Left lung (tissue), 10 donors: ENCODE measurements around the gene CLEC2L. TPM values are rescaled to one million over a fixed set of nuclear protein-coding genes. Genes with fewer than 3 reads are reported as not detected.

Experiments used
- ATAC-seq: fragments of 200-7000 bp; cut with Tn5 transposase; one replicate; pipeline ENCODE4 v1.9.1; 2020; ENCODE audit warnings: moderate library complexity
- DNase-seq, 4 donors: peaks; one replicate each; pipeline ENCODE4 v3.0.0-alpha.2; 2013 to 2020
- H3K27ac ChIP-seq, 2 donors: fragments of 200-600 bp; sonication (generic) in 1 of 2; one replicate each; pipeline versions ENCODE4 v1.5.0 to v1.8.0; 2020 to 2021
- H3K27me3 ChIP-seq, 2 donors: fragments of 200-600 bp; sonication (generic) in 1 of 2; one replicate each; pipeline versions ENCODE4 v1.5.0 to v1.8.0; 2020 to 2021
- H3K36me3 ChIP-seq, 2 donors: fragments of 200-600 bp; sonication (generic) in 1 of 2; one replicate each; pipeline versions ENCODE4 v1.5.0 to v1.8.0; 2020 to 2021
- H3K4me1 ChIP-seq, 2 donors: fragments of 200-600 bp; one replicate each; pipeline ENCODE4 v1.8.0; 2021
- H3K4me3 ChIP-seq, 2 donors: fragments of 200-600 bp; sonication (generic) in 1 of 2; one replicate each; pipeline versions ENCODE4 v1.5.0 to v1.8.0; 2020 to 2021; ENCODE audit warnings: mild to moderate bottlenecking in 1 of 2
- H3K9me3 ChIP-seq, 2 donors: fragments of 200-600 bp; sonication (generic) in 1 of 2; one replicate each; pipeline versions ENCODE4 v1.5.0 to v1.8.0; 2020 to 2021
- intact Hi-C, 2 donors: fragments of 100-400 bp; cut with DNase I; formaldehyde crosslinking; loops; one replicate each; pipeline versions ENCODE4 v1.11.2 to v1.14.2; 2022
- polyA plus RNA-seq, 6 donors: library from polyadenylated mRNA; unstranded; fragments of 120-200 nt; gene quantifications; one replicate each; pipeline ENCODE4 v1.2.1, GENCODE V29; 2013; ENCODE audit not compliant: insufficient read length in 6 of 6
- total RNA-seq, 2 donors: library from RNA; stranded (reverse); fragmentation: NEBNext Ultra II Directional; extraction: Animal tissue kit (Norgen Biotek cat#: 25700); gene quantifications; one replicate each; pipeline ENCODE4 v1.2.1, GENCODE V29; 2021
- TF ChIP-seq, protein P1 (sequence below), 2 donors: fragments of 200-600 bp; sonication (generic) in 1 of 2; IDR thresholded peaks; one replicate each; pipeline versions ENCODE4 v1.5.0 to v1.8.0; 2021; ENCODE audit warnings: antibody characterized with exemption in 2 of 2
- donor health status: DM: no; HTN: yes; CAD: no.
- donor health status: DM: no; HTN: no; CAD: no.

Gene CLEC2L
- total and polyA plus RNA-seq, 8 donors, result 0.20 to 0.45 (median 0.35) TPM; not detected in 1

DNA sequence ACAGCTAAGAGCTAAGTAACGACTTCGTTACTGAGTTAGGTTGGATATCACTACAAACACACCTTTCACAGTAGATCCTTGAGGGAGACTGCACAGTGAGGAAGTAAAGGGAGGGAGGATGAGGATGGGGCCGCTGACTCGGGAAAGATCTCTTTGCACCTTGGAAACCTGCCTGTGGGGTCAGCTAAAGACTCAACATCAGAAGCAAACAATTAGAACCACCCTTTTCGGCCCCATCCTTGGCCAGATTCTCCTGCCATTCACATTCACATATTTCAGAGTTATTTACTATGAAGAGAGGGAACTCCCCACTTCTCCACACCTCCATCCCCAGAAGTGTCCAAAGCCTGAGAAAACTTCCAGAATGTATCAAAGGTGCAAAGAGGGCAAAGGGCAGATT is 47.1 kb downstream of the CLEC2L start:
- Histone ChIP-seq H3K9me3 (no peaks in the 10 kb centered on the region), H3K36me3 (peaks cover 0 to 94% of the 10 kb centered on the region in 2 donors), H3K27ac (no peak overlapping the region), H3K4me1 (peaks cover 0 to 6% of the 10 kb centered on the region in 2 donors), H3K27me3 (no peaks in the 10 kb centered on the region), H3K4me3 (no peak overlapping the region)
- TF ChIP-seq, protein P1, sequence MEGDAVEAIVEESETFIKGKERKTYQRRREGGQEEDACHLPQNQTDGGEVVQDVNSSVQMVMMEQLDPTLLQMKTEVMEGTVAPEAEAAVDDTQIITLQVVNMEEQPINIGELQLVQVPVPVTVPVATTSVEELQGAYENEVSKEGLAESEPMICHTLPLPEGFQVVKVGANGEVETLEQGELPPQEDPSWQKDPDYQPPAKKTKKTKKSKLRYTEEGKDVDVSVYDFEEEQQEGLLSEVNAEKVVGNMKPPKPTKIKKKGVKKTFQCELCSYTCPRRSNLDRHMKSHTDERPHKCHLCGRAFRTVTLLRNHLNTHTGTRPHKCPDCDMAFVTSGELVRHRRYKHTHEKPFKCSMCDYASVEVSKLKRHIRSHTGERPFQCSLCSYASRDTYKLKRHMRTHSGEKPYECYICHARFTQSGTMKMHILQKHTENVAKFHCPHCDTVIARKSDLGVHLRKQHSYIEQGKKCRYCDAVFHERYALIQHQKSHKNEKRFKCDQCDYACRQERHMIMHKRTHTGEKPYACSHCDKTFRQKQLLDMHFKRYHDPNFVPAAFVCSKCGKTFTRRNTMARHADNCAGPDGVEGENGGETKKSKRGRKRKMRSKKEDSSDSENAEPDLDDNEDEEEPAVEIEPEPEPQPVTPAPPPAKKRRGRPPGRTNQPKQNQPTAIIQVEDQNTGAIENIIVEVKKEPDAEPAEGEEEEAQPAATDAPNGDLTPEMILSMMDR (IDR thresholded peaks at IDR 0.05), result no peak
- no peak for DNase-seq
- no peak for ATAC-seq
- intact Hi-C loops, result no loop called here

DNA sequence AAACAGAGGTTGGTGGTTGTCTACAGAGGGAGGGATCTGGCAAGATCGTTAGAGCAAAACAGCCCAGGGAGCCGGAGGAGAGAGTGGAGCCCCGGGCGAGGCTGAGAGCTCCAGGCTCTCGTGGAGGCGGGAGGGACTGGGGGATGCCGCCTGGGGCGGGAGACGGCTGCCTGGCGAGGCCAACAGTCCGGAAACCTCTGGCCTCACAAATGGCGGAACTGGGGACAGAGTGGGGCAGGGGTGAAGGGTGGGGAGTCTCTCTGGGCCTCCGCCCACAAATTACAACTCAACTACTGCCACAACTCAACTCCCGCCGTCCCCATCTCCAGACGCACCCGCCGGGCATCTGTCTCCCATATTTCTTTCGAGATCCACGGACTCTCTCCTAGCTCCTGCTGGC is 47.7 kb downstream of the CLEC2L start:
- ATAC-seq (no peak), DNase-seq (no peak)
- Histone ChIP-seq H3K4me1 (no peaks in the 10 kb centered on the region), H3K27ac (no peak overlapping the region), H3K4me3 (no peak overlapping the region), H3K9me3 (no peaks in the 10 kb centered on the region), H3K36me3 (peaks cover 0 to 96% of the 10 kb centered on the region in 2 donors), H3K27me3 (no peaks in the 10 kb centered on the region)
- intact Hi-C loops, result no loop called here
- TF ChIP-seq, protein P1 (IDR thresholded peaks at IDR 0.05), result no peak

DNA sequence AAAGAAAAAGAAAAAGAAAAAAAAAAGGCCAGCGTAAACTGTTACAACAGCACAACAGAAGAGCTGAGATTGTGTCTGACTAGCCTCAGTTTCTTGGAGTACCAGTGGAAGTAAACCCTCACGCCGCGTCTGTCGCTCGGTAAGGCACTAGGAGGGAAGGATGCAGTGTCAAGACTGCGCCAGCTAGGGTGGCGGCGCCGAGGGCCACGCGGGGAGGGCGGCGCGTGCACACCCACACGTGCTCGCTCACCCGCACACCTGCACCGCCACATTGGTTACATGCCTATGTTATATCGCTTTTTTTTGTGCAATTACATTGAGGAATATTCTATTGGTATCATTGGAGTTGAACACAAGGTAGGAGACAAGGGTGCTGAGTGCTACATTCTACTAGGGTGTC is 48.2 kb downstream of the CLEC2L start:
- TF ChIP-seq, protein P1 (IDR thresholded peaks at IDR 0.05), result no peak
- DNase-seq (no peak), ATAC-seq (no peak)
- intact Hi-C loops, result no loop called here
- Histone ChIP-seq H3K4me3 (no peak overlapping the region), H3K36me3 (peaks cover 0 to 96% of the 10 kb centered on the region in 2 donors), H3K27ac (no peak overlapping the region), H3K4me1 (no peaks in the 10 kb centered on the region), H3K27me3 (no peaks in the 10 kb centered on the region), H3K9me3 (no peaks in the 10 kb centered on the region)

DNA sequence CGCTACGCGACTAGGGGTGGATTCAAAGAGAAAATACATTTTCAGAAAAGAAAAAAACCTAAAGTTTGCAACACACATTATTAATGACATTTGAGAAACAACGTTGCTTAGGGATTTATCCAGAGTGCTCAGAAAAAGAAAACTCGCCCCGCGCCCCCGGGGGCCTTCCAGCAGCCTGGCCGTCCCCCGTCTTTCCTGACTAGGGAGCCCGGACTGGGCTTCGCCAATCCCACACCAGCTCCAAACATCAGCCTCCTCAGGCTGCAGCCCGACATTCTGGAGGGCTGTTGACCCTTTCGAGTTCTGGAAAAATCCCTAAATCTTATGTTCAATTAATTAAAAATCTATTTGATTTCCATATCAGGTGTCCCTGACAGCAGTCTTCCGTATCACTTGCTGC is 48.6 kb downstream of the CLEC2L start:
- intact Hi-C loops, result no loop called here
- DNase-seq, result no peak
- TF ChIP-seq, protein P1 (IDR thresholded peaks at IDR 0.05), result no peak
- no peaks in the 10 kb centered on the region for H3K27me3 ChIP-seq
- no peak overlapping the region for H3K27ac ChIP-seq
- peaks cover 0 to 96% of the 10 kb centered on the region in 2 donors for H3K36me3 ChIP-seq
- H3K9me3 ChIP-seq, result no peaks in the 10 kb centered on the region
- no peaks in the 10 kb centered on the region for H3K4me1 ChIP-seq
- no peak overlapping the region for H3K4me3 ChIP-seq
- ATAC-seq, result no peak

DNA sequence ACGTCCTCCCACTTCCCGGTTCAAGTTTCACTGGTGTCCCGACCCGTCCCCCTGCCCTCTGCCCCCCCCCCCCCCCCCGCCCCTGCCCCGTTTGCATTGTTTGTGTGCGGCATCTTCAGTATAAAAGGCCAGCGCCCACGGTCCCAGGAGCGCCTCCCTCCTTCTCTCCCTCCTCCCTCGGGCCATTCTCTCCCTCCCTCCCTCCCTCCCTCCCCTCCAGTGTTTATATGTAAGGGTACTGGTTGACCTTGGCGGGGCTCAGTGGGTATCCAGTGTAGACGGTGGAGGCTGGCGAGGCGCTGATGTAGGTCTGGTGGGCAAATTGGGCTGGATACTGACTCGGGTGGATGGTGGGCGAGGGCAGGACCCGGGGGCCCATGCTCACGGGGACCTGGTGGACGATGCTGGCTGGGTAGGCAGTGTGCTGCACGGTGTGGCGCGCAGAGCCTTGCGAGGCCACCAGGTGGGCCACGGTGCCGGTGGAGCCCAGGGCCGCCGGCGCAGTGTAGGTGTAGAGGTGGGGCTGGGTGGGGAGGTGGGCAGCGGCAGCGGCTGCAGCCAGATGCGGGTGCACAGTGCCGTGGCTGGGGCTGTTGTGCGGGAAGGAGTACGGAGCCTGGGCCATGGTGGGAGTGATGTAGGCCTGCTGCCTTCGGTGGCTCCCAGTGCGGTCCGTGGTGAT is 49.4 kb downstream of the CLEC2L start:
- H3K4me1 ChIP-seq, result no peaks in the 10 kb centered on the region
- ATAC-seq (no peak), DNase-seq (no peak)
- peaks cover 0 to 99% of the 10 kb centered on the region in 2 donors for H3K36me3 ChIP-seq
- no peaks in the 10 kb centered on the region for H3K27me3 ChIP-seq
- H3K27ac ChIP-seq, result no peak overlapping the region
- intact Hi-C loops, result no loop called here
- TF ChIP-seq, protein P1 (IDR thresholded peaks at IDR 0.05), result no peak
- H3K9me3 ChIP-seq, result no peaks in the 10 kb centered on the region
- no peak overlapping the region for H3K4me3 ChIP-seq
